GM11168 (cell line): ENCODE measurements around the gene RIIAD1.
"Not testable (repeated sequence)": the region's sequence is repeated elsewhere in the genome, so short reads cannot be mapped to it uniquely, and the experiment has no call there.

Source experiments
- in situ Hi-C: fragments of 300-500 bp; cut with MboI; formaldehyde crosslinking; loops from one replicate; pipeline ENCODE4 v1.12.0; 2022; ENCODE audit warnings: low sequenced_read_pairs; ENCODE audit not compliant: unreplicated experiment

The RIIAD1 gene, protein sequence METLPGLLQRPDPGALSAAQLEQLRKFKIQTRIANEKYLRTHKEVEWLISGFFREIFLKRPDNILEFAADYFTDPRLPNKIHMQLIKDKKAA

GRCh38 chr1:151720974-151721787 lies at the start of gene RIIAD1:
Gene RIIAD1 (plus strand): TSS chr1:151721522. CDS start chr1:151721537, 15 bp downstream.
- in situ Hi-C loops, result no loop called here

- in situ Hi-C loops, result no loop called here
These were observed 47.9 kb upstream of the RIIAD1 start for GRCh38 chr1:151673407-151673806.

DNA sequence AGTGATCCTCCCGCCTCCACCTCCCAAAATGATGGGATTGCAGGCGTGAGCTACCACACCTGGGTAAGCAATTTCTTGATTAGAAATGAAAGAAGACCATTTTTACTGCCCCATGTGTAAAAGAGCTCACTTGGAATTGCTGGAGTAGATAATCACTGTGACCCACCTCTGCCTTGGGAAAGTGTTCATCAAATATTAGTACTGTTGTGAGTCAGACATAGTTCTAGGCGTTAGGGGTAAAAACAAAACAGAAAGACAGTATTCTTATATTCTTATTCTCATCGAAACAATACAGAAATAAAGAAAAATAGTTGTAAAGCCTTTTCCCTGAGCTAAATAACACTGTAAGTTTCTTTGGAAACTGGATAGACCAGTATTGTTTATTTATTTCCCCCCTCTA lies 40.9 kb upstream of the RIIAD1 start:
- in situ Hi-C loops, result no loop called here

GRCh38 chr1:151680826-151681225 lies 40.5 kb upstream of the RIIAD1 start:
- in situ Hi-C loops, result no loop called here

- in situ Hi-C loops, result no loop called here
These were observed 39.4 kb upstream of the RIIAD1 start for GRCh38 chr1:151681923-151682322.

DNA sequence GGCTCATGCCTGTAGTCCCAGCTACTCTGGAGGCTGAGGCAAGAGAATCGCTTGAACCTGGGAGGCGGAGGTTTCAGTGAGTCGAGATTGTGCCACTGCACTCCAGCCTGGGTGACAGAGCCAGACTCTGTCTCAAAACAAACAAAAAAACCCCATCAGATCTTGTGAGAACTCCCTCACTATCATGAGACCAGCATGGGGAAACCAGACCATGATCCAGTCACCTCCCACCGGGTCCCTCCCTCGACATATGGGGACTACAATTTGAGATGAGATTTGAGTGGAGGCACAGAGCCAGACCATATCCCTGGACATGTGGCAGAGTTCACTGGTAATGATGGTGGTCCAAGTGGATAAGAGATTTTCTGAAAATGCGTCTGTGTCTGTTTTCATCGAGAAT lies 38.4 kb upstream of the RIIAD1 start:
- in situ Hi-C loops, result not testable (repeated sequence)

GRCh38 chr1:151684128-151684527 lies 37.2 kb upstream of the RIIAD1 start:
- in situ Hi-C loops, result no loop called here

DNA sequence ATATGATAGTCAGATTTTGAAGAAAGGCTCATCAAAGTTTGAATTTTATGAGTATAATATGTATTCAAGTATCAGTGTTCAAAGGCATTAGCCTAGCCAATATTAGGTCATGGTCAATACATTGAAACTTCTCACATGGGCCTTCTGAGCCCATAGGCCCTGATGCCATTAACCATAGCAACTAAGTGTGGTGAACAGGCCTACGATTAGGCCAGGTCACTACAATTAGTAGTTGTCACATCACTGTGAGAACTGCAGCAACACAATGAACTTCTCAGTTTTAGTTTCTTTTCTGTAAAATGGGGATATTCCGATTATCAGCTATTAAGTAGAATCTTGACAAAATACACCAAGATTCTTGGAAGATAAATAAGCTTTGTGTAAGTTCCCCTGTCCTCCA lies 34.8 kb upstream of the RIIAD1 start:
- in situ Hi-C loops, result no loop called here

- in situ Hi-C loops, result no loop called here
These were observed 31.8 kb upstream of the RIIAD1 start for GRCh38 chr1:151689494-151689893.

- in situ Hi-C loops, result no loop called here
These were observed 29.1 kb upstream of the RIIAD1 start for GRCh38 chr1:151692226-151692625.

- in situ Hi-C loops, result no loop called here
These were observed 28.2 kb upstream of the RIIAD1 start for GRCh38 chr1:151693057-151693651.

DNA sequence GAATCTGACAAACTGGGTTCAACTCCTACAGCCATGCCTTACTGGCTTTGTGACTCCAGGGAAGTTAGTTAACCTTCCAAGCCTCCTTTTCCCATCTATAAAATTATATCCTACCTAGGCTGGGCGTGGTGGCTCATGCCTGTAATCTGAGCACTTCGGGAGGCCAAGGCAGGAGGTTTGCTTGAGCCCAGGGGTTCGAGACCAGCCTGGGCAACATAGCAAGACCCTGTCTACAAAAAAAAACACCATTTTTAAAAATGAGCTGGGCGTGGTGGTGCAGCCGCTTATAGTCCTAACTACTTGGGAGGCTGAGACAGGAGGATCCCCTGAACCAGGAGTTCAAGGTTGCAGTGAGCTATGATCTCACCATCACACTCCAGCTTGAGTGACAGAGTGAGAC lies 19.8 kb upstream of the RIIAD1 start:
- in situ Hi-C loops, result no loop called here

- in situ Hi-C loops, result no loop called here
These were observed 18.4 kb upstream of the RIIAD1 start for GRCh38 chr1:151702936-151703335.

DNA sequence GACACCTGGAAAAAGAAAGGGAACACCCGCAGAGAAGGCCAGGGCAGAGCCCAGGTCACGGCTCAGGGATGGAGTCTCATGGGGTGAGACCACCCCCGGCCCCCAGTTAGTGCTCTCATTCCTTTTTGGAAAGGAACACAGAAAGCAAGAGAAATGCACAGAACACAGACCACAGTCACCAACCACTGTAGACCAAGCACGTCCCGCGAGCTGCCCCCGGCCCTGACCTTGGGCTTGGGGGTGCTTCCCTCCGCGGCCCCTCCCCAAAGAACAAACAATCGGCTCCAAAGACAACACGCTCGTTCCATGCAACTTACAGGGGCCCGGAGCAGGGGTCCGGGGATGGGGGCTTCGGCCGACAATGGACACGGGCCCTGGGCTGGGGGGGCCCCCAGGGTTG lies 17.5 kb upstream of the RIIAD1 start:
- in situ Hi-C loops, result no loop called here

DNA sequence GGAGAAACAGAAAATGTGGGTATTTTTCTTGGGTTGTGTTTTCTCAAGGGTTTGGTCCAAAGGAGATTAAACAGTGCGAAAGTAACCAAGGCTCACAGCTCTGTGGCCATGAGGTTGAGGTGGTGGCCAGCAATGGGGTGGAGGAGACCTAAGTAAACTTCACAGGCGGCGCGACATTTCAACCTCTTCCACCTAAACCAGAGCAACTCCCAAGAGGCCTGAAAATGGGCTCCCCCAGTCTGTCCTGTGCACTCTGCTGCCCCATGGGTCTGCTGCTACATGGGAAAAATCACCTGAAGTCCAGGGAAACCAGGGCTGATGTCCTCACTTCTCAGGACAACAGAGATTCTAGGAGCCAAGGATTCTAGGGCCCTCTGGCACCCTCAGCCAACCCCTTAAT lies 17.1 kb upstream of the RIIAD1 start:
- in situ Hi-C loops, result no loop called here

- in situ Hi-C loops, result no loop called here
These were observed 16.2 kb upstream of the RIIAD1 start for GRCh38 chr1:151705146-151705545.

GRCh38 chr1:151705753-151706463 lies 15.4 kb upstream of the RIIAD1 start:
- in situ Hi-C loops, result no loop called here

DNA sequence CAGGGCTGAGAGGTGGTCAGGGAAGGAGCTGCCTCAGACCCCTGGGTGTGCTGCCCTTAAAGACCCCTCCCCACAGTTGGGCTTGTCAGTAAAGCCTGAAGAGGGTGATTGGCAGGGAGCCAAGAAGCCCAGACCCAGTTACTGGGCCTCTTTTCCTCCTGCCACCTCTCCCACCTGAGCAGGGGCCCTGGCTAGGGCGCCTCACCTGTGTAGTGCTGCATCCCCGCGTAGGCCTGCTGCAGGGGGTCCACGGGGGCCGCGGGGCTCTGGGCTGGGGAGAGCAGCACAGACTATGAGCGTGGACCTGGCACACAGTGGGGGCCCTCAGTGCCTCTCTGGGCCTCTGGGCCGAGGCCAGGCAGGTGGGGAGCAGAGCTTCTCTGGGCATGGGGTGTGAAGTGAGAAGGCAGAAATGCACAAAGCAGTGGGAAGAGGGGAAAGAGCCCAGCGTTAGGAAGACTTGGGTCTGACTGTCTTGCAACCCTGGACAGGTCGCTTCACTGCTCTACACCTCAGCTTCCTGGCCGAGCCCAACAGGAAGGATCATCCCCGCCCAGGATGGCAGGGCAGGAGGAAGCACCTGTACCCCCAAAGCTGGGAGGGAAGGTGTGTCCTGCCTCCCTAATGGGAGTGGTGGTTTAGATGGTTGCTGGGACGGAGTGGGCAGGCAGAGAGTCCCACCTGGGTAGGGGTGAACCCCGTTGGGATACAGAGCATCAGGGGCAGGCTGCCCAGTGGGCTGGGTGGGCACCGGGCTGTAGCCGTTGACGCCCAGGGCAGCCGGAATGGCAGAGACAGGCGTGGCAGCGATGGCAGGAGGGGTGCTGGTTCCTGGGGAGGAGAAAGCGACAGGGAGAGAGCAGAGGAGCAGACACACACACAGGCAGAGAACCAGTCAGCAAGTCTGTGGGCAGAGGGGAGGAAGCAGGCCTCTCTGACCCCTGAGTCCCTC lies 14.6 kb upstream of the RIIAD1 start:
- in situ Hi-C loops, result no loop called here

GRCh38 chr1:151707541-151708065 lies 13.7 kb upstream of the RIIAD1 start:
- in situ Hi-C loops, result no loop called here

DNA sequence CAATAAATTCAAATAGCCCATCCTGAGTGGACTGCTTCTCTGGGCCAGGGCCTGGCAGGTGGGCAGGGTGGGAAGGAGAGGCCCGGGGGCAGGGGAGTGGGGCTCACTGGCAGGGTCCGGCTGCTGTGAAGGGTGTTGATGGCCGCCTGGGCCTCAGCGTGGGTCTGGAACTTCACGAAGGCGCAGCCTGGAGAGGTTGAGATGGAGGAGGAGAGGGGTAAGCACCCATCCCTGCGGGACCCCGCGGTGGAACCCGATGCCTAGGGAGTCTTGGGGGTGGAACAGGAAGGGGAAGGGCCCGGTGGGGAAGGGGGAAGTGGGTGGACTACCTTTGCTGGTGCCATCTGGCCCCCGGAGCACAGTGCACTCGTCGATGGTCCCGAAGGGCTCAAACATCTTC lies 12.4 kb upstream of the RIIAD1 start:
- in situ Hi-C loops, result no loop called here
